Tibial nerve (tissue), 4 donors: ENCODE data around the gene FAM174C.

Source experiments
- CTCF ChIP-seq, 5 experiments: fragments of 200-600 bp in 3 of 5; fragments of 450-650 bp in 2 of 5; sonication (generic) in 3 of 5; IDR thresholded peaks; one replicate each; pipeline ENCODE4 v1.5.1; 2016 to 2019; ENCODE audit warnings: antibody characterized with exemption in 5 of 5, mild to moderate bottlenecking in 3 of 5, moderate library complexity in 2 of 5
- EP300 ChIP-seq, 2 donors: sonication (generic); formaldehyde crosslinking; IDR thresholded peaks; one replicate each; pipeline ENCODE4 v1.6.1; 2017; ENCODE audit warnings: antibody characterized with exemption in 2 of 2, mild to moderate bottlenecking in 1 of 2

GRCh38 chr19:1309977-1310852, 34.9 kb downstream of the FAM174C start:
- TF ChIP-seq CTCF (IDR thresholded peaks at IDR 0.05) (no peak), EP300 (IDR thresholded peaks at IDR 0.05) (no peak)
